ENCODE data around the gene GABRG3.

GABRG3 gene

GRCh38 chr15:27134481-27134880, 163.5 kb downstream of the GABRG3 start:
- Histone ChIP-seq H3F3A (ENCODE audit: insufficient read depth) (no peaks in the 10 kb centered on the region), H3K4me2 (ENCODE audit: low read depth, low read length, poor library complexity, severe bottlenecking) (no peak overlapping the region), H3K4me3 (ENCODE audit: insufficient read depth, low read length, poor library complexity, severe bottlenecking) (no peak overlapping the region), H3K27me3 (ENCODE audit: low read length) (no peaks in the 10 kb centered on the region), H3K9me3 (ENCODE audit: insufficient read depth, low read length) (no peaks in the 10 kb centered on the region), H4K20me1 (ENCODE audit: low read depth, low read length) (no peaks in the 10 kb centered on the region), H3K27ac (ENCODE audit: low read depth, low read length) (no peak overlapping the region), H3K9ac (ENCODE audit: low read length) (no peak overlapping the region), H3K9me2 (replicated peaks; ENCODE audit: insufficient read depth, low read length) (no peaks in the 10 kb centered on the region), H3K36me3 (ENCODE audit: low read length) (no peaks in the 10 kb centered on the region), H2AFZ (ENCODE audit: low read depth, low read length, severe bottlenecking) (no peak overlapping the region), H3K79me2 (ENCODE audit: insufficient read depth, low read length) (no peaks in the 10 kb centered on the region)
- no peak for TF ChIP-seq CTCF (IDR thresholded peaks at IDR 0.05; ENCODE audit: insufficient read depth, low read length, poor library complexity, severe bottlenecking)
- TF ChIP-seq EZH2phosphoT487 (conservative IDR thresholded peaks at IDR 0.05; ENCODE audit: low read length): no peak

- H3K9me2 ChIP-seq (replicated peaks; ENCODE audit: insufficient read depth, low read length): no peaks in the 10 kb centered on the region
- H3K4me3 ChIP-seq (ENCODE audit: insufficient read depth, low read length, poor library complexity, severe bottlenecking): no peak overlapping the region
- no peaks in the 10 kb centered on the region for H3F3A ChIP-seq (ENCODE audit: insufficient read depth)
- no peak overlapping the region for H3K4me2 ChIP-seq (ENCODE audit: low read depth, low read length, poor library complexity, severe bottlenecking)
- no peaks in the 10 kb centered on the region for H3K9me3 ChIP-seq (ENCODE audit: insufficient read depth, low read length)
- no peaks in the 10 kb centered on the region for H3K36me3 ChIP-seq (ENCODE audit: low read length)
- no peaks in the 10 kb centered on the region for H4K20me1 ChIP-seq (ENCODE audit: low read depth, low read length)
- H2AFZ ChIP-seq (ENCODE audit: low read depth, low read length, severe bottlenecking): no peak overlapping the region
- TF ChIP-seq CTCF (IDR thresholded peaks at IDR 0.05; ENCODE audit: insufficient read depth, low read length, poor library complexity, severe bottlenecking) (no peak), EZH2phosphoT487 (conservative IDR thresholded peaks at IDR 0.05; ENCODE audit: low read length) (no peak)
- H3K9ac ChIP-seq (ENCODE audit: low read length): no peak overlapping the region
- no peak overlapping the region for H3K27ac ChIP-seq (ENCODE audit: low read depth, low read length)
- no peaks in the 10 kb centered on the region for H3K79me2 ChIP-seq (ENCODE audit: insufficient read depth, low read length)
- H3K27me3 ChIP-seq (ENCODE audit: low read length): no peaks in the 10 kb centered on the region
These were observed 164.2 kb downstream of the GABRG3 start for GRCh38 chr15:27135151-27135550.

- Histone ChIP-seq H3K9ac (ENCODE audit: low read length) (no peak overlapping the region), H4K20me1 (ENCODE audit: low read depth, low read length) (no peaks in the 10 kb centered on the region), H3K27me3 (ENCODE audit: low read length) (no peaks in the 10 kb centered on the region), H3K27ac (ENCODE audit: low read depth, low read length) (no peak overlapping the region), H2AFZ (ENCODE audit: low read depth, low read length, severe bottlenecking) (no peak overlapping the region), H3K4me3 (ENCODE audit: insufficient read depth, low read length, poor library complexity, severe bottlenecking) (no peak overlapping the region), H3K9me2 (replicated peaks; ENCODE audit: insufficient read depth, low read length) (no peaks in the 10 kb centered on the region), H3F3A (ENCODE audit: insufficient read depth) (no peaks in the 10 kb centered on the region), H3K9me3 (ENCODE audit: insufficient read depth, low read length) (no peaks in the 10 kb centered on the region), H3K4me2 (ENCODE audit: low read depth, low read length, poor library complexity, severe bottlenecking) (no peak overlapping the region), H3K79me2 (ENCODE audit: insufficient read depth, low read length) (no peaks in the 10 kb centered on the region), H3K36me3 (ENCODE audit: low read length) (no peaks in the 10 kb centered on the region)
- no peak for TF ChIP-seq CTCF (IDR thresholded peaks at IDR 0.05; ENCODE audit: insufficient read depth, low read length, poor library complexity, severe bottlenecking)
- TF ChIP-seq EZH2phosphoT487 (conservative IDR thresholded peaks at IDR 0.05; ENCODE audit: low read length): no peak
These were observed 166.1 kb downstream of the GABRG3 start for GRCh38 chr15:27137127-27137526.
